GOT3 (cell line): ENCODE measurements around the gene GAREM2.

Source experiments
- DNase-seq: peaks from one replicate; lab custom pipeline; 2025; ENCODE audit warnings: mixed read lengths; lab: John Stamatoyannopoulos, UW

GAREM2 gene

DNA sequence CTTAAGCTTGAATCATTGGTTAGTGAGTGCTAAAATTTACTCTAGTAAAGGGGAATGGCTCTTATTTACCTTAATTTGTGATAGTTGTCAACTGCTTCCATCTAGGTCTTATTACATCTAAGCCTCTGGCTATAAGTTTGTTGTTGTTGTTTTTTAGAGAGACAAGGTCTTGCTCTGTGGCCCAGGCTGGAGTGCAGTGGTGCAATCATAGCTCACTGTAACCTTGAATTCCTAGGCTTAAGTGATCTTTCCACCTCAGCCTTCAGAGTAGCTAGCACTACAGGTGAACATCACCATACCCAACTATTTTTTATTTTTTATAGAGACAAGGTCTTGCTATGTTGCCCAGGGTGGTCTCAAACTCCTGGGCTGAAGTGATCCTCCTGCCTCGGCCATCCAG, 65.0 kb downstream of the GAREM2 start:
- no peak for DNase-seq

DNA sequence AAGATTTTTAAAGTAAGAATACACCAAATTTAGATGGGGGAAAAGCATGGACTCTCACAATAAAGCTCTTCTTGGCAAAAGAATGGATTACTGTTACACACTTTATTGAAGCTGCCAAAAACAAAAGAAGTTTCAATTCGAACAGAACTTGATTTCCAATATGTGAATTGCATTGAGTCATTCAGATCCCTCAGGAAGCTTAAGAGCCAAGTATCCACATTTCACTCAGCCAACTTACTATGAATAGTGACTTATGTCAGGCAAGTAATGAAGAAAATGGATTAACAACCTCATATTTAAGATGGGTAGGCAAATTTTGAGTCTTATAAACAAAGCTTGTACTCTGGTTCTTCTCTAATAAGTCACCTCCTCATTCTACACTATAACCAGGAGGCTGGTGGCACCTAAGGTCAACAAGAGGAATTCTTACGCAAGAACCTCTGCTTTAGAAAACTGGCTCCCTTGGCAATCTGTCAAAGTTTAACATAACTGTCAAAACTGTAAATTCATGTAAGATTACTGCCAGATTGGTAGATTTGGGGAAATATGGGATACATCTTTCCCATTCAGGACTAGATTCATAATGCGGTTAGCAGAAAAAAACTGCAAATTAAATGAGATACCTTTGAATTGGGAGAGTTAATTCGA, 65.5 kb downstream of the GAREM2 start:
- DNase-seq: no peak
